GM12864 (cell line): ENCODE measurements around the gene CLDN22.
"Not testable (repeated sequence)": the region's sequence is repeated elsewhere in the genome, so short reads cannot be mapped to it uniquely, and the experiment has no call there.

Source experiments
- DNase-seq: peaks from one replicate; pipeline ENCODE4 v3.0.0-alpha.2; 2011; ENCODE audit warnings: low read depth
- H3K4me3 ChIP-seq: 2 replicates; pipeline ENCODE4 v1.5.1; 2011; ENCODE audit warnings: mild to moderate bottlenecking, low read depth, low read length, control low read depth
- TF ChIP-seq, protein P1 (sequence below): IDR thresholded peaks from 2 replicates; pipeline ENCODE4 v1.5.1; 2011; ENCODE audit warnings: low read depth, mild to moderate bottlenecking, moderate library complexity, low read length, control low read depth, inconsistent platforms; ENCODE audit errors: missing control alignments

CLDN22 gene

DNA sequence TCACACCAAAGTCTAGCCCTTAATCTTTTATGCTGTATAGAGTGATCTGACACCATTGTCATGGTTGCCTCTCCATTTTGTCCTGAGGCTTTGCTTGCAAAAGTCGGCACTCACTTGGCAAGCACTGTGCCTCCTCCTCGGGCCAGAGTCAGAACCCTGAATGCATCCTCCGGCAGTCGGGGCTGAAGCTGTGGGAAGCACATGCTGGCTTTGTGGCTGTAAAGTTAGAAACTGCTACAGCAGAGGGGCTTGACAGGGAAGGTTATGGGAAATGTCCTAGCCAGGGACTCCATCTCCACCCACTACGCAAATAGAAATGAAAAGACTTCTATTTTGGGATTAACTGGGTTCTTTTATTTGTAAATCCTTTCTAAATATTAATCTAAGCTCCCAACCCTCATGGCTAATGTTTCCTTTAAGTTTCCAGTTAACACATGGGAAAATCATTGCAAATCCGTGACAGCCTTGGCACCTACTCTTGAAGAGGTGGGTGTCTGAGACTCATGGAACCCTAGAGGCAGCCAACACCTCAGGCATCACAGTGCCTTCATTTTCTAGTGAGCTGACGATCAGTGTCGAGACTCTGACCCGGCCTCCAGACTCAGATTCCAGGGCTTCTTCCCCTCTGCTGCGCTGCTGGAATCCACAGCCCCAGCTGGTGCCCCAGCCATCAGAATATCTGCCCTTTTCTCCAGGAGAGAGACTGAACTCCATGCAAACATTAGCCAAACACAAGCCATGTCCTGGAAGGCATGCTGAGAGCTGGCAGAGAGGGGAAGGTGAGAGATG lies 10.1 kb upstream of the CLDN22 start:
- no peak overlapping the region for H3K4me3 ChIP-seq
- no peak for DNase-seq
- TF ChIP-seq, protein P1, sequence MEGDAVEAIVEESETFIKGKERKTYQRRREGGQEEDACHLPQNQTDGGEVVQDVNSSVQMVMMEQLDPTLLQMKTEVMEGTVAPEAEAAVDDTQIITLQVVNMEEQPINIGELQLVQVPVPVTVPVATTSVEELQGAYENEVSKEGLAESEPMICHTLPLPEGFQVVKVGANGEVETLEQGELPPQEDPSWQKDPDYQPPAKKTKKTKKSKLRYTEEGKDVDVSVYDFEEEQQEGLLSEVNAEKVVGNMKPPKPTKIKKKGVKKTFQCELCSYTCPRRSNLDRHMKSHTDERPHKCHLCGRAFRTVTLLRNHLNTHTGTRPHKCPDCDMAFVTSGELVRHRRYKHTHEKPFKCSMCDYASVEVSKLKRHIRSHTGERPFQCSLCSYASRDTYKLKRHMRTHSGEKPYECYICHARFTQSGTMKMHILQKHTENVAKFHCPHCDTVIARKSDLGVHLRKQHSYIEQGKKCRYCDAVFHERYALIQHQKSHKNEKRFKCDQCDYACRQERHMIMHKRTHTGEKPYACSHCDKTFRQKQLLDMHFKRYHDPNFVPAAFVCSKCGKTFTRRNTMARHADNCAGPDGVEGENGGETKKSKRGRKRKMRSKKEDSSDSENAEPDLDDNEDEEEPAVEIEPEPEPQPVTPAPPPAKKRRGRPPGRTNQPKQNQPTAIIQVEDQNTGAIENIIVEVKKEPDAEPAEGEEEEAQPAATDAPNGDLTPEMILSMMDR, result no peak

- TF ChIP-seq, protein P1, result no peak
- DNase-seq, result no peak
- H3K4me3 ChIP-seq, result no peak overlapping the region
Observed at GRCh38 chr4:183329244-183329643, 9.2 kb upstream of the CLDN22 start.

GRCh38 chr4:183328832-183329231 lies 8.8 kb upstream of the CLDN22 start:
- TF ChIP-seq, protein P1, result no peak
- H3K4me3 ChIP-seq, result no peak overlapping the region
- no peak for DNase-seq

DNA sequence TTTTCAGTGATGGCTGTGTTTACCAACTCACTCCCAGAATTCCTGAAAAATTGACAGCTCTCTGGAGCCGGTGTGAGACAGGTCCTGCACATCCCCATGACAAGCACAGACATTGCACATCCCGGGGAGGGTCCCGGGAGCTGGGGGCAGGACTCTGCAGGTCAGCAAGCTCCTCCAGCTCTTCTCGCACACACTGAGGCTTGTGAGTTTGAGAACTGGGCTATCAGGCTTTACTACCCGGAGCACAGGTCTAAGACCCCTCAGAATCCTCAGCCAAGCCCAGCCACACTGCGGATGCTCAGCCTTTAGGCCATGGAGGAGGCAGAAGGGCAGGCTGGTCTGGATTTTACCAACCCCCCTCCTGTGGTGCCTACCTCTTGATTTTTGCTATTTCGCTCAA lies 7.8 kb upstream of the CLDN22 start:
- H3K4me3 ChIP-seq, result no peak overlapping the region
- no peak for DNase-seq
- TF ChIP-seq, protein P1, result no peak

- no peak for DNase-seq
Observed at GRCh38 chr4:183326853-183327252, 6.8 kb upstream of the CLDN22 start.

DNA sequence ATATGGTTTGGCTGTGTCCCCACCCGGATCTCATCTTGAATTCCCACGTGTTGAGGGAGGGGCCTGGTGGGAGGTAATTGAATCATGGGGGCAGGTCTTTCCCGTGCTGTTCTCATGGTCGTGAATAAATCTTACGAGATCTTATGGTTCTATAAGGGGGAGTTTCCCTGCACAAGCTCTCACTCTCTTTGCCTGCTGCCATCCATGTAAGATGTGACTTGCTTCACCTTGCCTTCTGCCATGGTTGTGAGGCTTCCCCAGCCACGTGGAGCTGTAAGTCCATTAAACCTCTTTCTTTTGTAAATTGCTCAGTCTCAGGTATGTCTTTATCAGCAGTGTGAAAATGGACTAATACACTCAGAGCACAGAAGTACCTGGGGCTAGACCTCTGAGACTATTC lies 6.3 kb upstream of the CLDN22 start:
- not testable (repeated sequence) for DNase-seq, H3K4me3 ChIP-seq

More at GRCh38 chr4:183326853-183327252, 6.8 kb upstream of the CLDN22 start:
- TF ChIP-seq, protein P1, result no peak
- no peak overlapping the region for H3K4me3 ChIP-seq

DNA sequence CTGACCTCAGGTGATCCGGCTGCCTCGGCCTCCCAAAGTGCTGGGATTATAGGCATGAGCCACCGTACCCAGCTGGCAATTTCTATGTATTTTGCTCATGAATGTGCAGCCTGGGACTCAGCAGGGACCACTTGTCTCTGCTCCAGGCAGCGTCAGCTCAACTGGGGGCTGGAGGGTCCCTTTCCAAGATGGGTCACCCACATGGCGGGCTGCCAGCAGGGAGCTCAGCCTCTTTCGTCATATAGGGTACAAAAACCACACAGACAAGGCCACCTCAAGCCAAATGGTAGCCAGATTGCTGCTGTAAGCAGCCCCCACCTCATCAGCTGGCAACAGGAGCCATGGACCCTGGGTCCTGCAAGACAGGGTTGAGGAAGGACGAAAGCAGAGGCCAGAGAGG lies 4.5 kb upstream of the CLDN22 start:
- H3K4me3 ChIP-seq, result no peak overlapping the region
- TF ChIP-seq, protein P1, result no peak
- DNase-seq, result no peak

GRCh38 chr4:183324056-183324455 lies 4.0 kb upstream of the CLDN22 start:
- H3K4me3 ChIP-seq, DNase-seq: not testable (repeated sequence)
